ENCODE measurements around the gene EXOC3.
A peak's percentile ranks its signal among the peaks of the same experiment; 100 is the strongest.
"Not testable (repeated sequence)": the region's sequence is repeated elsewhere in the genome, so short reads cannot be mapped to it uniquely, and the experiment has no call there.

Gene EXOC3

DNA sequence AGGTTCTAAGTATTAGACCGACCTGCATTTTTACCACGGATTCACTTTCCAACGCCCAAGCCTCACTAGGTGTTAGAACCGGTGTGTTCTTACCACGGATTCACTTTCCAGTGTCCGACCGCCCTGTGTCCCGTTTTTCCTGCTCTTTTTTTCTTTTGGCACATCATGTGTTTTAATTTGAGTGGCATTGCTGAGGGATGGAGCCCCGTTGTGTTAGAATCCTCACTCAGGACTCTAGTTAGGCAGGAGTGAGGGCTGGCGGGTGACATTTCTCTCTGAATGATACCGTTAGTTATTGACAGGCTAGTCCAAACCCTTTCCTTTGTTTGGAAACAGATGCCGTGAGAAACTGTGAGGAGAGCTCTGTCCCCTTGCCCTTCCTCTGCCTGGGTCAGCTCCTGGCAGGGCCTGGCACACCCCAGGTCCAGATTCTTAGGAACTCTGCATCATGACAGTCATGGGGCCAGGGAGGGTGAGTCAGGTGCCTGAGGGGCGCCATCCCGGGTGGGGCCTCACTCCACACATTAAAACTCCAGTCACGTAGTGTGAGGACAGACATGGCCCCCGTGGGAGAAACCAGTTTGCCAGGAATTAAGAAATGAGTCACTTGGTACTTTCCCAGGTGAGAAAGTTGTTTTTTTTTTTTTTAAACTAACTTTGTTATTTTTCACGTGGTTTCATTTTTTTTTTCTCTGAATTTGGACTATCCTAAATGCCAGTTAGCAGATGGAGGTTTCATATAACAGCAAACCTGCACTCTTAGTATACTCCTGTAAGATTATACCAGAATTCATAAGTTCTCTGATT, 15.8 kb downstream of the EXOC3 start:
- DNase-seq, result peak; percentile 18

DNA sequence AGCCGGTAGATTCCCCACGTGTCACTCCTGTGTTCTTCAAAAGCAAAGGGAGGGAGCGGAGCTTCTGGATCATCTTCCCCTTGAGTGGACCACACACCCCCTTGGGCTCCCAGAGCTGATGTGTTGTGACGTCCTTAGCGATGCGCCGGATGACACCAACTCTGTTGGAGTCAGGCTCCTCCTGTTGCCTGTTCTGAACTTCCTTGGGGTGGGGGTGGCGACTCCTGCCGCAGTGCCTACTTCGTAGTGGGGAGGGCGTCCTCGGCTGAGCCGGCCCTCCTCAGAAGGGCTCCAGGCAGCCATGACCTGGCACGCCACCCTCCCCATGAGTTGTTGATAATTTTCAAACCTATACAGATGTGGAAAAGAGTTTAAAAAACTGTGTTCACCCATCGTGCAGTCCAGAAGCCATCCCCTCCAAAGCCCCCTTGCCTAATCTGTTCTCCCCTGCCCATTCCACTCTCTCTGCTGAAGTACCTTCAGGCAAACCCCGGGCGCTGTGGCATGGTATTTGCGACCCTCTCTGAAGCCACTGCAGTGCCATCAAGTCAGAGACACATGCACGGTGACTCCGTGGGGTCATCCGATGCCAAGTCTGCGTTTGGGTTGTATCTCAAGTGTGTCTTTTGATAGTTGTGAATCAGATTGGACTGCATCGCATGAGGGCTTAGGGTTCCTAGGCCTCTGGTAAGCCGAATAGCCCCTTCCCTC, 16.7 kb downstream of the EXOC3 start:
- DNase-seq, result no peak

DNA sequence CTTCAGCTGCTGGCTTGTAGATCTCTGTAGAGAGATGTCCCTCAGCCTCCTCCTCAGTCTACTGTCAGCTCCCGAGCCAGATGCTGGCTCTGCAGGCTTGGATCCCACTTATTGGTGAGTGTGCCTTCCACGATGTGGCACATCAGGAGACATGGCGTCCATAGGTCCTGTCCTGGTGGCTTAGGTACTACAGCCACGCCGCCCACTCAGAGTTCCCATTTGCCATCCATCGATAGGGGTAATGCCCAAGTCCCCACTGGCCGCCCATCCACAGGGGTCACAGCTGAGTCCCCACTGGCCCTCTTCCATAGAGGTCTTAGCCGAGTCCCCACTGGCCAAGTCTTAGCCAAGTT, 17.3 kb downstream of the EXOC3 start:
- no peak for DNase-seq

DNA sequence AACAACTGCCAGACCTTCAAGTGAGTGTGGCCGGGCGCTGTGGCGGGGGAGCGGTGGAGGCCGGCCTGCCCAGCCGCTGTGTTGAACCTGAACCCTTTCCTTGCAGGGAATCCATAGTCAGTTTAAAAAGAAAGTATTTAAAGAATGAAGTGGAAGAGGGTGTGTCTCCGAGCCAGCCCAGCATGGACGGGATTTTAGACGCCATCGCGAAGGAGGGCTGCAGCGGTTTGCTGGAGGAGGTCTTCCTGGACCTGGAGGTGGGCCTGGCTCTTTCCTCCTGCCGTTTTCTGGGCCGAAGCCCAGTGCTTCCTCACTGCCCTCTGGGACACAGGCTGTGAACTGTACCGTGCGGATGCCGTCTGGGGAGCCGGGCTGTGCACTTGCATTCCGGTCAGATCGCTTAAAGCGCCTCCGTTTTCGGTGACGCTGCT, 19.1 kb downstream of the EXOC3 start:
- no peak for DNase-seq

DNA sequence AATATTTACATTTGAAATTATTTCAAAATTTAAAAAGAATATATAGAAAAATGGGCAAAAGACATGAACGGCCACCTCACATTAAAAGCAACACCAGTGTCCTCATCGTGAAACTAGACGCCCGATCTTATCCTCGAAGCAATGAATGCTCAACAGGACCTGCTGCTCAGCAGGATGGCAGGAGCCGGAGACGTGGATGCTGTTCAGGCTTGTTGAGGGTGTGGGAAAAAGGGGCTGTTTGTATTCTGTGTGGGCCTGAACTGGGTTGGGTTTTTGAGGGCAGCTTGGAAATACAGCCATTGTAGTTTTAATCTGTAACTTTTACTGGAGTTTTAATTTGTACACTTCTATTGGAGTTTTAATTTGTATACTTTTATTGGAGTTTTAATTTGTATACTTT, 20.3 kb downstream of the EXOC3 start:
- no peak for DNase-seq

DNA sequence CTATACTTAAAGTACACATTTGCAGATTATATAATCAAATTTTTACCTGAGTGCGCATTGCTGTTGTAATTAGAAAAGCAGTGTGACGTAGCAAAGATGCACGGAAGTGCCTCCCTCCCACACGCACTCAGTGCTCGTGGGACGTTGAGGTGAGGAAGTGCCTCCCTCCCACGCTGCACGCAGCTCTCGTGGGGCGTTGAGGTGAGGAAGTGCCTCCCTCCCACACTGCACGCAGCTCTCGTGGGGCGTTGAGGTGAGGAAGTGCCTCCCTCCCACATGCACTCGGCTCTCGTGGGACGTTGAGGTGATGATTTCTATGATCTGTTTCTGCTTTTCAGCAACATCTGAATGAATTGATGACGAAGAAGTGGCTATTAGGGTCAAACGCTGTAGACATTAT, 21.0 kb downstream of the EXOC3 start:
- no peak for DNase-seq

DNA sequence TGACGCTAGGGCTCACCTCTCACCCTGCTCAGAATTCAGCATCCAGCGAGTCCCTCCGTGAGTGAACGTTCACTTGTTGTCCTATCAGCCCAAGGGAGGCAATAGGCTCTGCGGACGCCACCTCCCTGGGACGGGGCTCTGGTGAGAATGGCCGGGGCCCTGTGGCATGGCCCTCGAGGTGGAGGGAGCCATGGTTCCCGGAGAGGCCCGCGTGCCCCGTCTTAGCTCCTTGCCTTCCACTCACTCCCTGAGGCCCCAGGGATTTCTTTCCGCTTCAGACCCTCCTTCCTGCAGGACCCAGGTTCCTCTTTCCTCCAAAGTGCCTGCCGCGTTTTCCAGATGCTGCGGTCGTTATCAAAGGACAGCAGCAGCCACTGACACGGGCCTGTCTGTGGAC, 21.5 kb downstream of the EXOC3 start:
- DNase-seq, result no peak

DNA sequence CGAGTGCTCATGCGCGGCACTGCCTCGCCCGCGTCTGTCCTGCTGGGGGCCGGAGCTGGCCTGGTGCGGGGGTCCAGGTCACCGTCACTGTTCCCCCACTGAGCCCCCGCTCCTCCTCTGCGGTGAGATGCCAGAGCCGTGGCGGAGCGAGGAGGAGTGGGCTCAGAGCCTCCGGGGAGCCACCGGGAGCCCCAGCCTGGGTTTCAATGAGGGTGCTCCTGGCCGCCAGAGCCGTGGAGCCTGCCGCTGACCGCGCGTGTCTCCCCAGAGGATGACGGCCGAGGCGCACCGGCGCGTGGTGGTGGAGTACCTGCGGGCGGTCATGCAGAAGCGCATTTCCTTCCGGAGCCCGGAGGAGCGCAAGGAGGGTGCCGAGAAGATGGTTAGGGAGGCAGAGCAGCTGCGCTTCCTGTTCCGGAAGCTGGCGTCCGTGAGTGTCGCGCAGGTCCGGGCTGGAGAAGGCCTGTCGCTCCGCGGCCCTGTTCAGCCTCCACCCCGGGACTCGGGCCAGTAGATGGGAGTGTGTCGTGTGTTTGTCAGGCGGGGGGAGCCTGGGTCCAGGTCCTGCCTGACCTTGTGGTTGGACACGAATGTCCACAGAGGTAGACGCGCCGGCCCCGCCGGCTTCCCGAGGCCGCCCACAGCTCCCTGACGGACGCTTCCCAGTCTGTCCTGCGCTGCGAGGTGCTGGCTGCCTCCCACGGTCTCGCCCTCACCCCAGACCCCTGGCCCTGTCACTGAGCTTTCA, 22.0 kb downstream of the EXOC3 start:
- no peak for DNase-seq

DNA sequence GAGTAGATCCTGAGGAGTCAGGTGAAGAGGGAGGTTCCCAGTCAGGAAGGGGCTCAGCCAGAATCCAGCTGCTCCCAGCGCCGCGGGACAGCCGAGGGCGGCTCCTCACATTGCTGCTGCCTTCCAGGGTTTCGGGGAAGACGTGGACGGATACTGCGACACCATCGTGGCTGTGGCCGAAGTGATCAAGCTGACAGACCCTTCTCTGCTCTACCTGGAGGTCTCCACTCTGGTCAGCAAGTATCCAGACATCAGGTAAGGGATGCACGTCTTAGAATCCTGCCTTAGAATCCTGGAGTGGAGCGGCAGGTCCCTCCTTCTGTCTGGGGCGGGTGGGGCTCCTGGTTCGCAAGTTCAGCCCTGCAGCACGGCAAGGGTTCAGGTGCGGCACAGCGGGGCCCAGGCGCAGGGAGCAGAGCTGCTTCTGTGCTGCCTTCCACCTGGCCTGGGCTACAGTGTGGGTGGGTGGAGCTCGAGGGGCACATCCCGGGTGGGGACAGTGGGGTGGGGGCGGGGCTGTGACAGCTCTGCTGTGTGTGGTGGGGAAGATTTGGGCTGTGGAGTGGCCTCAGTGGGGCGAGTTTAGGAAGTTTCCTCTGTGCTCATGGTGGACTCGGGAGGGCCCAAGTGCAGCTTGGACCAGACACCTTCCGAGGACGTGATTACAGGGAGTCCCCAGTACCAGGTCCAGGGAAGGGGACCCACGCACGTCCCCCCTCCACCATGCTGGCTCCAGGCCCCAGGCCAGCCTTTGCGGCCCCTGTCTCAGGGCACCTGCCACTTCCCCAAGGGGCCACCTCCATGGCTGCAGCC, 22.8 kb downstream of the EXOC3 start:
- no peak for DNase-seq

DNA sequence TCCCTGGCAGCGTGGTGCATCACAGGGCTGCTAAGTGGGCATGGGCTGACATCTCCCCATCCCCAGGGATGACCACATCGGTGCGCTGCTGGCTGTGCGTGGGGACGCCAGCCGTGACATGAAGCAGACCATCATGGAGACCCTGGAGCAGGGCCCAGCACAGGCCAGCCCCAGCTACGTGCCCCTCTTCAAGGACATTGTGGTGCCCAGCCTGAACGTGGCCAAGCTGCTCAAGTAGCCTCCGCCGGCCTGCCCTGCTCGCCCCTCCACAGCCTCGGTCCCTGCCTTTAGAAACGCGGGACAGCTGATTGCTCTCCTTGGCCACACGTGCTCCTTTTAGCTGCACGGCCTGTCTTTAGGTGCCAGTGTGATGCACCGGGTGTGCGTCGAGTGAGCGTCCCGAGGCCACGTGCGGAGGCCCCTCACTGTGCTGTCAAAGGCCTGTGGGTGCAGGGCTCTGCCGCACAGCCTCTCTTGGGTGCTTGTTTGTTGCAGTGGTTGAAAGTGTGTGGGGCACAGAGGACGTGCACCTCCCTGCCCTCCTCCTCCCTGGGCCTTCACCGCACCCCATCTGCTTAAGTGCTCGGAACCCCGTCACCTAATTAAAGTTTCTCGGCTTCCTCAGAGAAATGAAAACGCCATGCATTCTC, 23.8 kb downstream of the EXOC3 start:
- DNase-seq, result no peak

DNA sequence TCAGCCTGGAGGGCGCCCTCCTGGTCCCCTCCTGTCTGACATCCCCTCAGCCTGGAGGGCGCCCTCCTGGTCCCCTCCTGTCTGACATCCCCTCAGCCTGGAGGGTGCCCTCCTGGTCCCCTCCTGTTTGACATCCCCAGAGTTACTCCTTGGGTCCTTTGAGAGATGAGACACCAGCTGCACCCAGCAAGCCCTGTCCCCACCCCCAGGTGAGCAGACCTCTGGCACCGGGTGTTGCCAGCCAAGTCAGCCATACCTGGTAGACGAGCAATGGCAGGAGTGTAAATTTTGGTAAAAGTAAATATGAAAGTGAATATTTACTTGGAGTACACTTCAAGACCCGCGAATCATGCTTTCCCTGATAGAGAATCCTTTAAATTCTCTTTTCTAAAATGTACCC, 25.4 kb downstream of the EXOC3 start:
- DNase-seq, result no peak

DNA sequence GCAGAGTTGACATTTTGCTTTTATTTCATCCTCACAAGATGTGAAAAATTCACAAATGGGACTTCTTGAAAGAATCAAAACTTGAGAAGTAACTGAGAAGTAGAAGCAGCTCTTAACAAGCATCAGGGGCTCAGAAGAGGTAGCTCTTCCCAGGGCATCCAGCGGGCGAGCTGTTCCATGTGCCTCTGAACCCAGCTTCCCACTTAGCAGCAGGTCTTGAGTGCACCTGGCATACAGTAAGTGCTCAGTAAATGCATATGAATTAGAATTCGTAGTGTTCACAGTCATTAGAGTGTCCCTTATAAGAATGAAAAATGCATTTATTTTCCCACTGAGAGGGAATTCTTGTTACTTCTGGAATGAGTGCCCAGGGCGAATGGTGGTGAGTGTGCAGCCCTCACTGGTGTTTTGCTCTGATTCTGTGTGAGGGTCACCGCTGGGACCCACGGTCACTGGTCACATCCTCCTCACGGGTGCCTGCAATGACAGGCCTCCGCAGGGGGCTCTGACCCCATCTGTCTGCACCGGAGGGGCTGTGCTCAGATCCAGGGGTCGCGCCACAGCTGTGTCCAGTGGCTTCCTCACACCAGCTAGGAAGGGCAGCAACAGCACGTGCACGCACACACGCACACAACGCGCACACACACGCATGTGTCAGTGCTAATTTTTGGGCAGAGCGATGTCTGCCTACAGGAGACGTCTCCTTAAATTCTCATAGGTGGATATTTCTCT, 26.9 kb downstream of the EXOC3 start:
- no peak for DNase-seq

DNA sequence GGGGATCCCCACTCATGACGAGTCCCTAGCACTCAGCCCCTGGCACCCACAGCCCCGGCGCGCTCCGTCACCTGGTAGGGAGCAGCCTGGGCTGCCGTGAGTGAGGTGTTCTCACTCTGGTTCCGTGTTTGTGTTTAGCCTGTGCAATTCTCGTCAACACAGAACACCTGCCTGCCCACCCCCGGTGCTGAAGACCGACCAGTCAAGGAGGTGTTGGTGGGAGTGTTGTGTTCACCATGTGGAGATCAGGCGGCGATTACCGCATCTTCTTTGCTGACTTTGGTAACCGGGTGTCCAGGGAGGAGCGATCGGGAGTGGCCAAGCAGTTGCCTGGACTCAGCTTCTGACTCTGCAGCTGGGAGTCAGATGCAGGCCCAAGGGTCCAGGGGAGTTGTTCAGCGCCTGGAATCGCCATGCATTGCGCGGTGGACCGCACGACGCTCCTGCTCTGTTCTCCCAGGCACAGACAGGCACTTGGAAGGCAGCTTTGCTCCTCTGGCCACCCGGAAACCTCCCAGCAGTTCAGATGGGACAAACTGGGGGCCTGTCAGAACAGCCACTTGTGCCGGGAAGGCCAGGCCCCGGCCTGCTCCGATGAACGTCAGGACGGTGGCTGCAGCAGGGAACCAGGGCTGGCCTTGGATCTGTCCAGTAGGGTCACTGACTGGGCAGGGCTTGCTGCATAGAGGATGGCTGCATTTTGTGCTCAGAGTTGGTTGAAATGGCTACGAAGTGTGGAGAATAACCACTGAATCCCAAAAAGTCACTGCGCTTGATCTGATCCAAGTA, 28.2 kb downstream of the EXOC3 start:
- DNase-seq, result no peak

DNA sequence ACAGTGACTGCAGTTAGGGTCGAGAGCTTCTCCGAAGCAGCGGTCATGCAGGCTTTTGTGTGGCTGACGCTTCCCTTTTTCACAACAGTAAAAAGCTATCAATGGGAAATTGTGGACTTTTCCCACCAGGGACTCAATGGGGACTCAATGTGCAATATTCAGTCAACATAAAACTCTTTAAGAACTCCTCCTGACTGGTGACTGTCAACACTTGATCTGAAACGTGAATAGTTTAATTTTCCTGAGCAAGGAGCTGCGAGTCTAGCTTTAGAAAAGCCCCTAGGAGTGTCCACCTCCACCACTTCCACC, 28.7 kb downstream of the EXOC3 start:
- DNase-seq, result no peak

DNA sequence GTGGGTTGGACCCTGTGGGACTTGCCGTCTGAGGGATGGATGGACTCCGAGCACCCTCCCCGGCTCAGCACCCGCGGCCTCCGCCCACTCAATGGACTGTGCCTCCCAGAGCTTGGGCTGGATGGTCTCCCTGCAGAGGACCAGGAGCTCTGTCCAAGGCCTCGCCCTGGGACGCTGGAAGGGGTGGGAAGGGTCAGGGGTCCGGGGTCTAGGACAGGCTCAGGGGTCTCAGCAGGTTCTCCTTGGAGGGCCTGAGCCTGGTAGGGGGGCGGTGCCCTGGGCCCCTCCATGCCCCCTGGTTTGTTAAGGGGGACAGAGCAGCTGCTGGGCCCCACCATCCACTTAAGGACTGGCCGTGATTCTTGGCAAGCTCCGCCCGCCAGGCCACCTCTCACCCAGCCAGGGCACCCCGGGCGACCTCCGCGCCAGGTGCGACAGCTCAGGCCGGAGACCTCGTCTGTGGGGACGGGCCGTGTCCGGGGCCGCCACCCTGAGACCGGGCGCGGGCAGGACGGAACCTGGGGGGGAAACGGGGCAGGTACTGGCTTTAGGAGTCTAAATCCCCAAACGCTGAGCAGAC, 29.2 kb downstream of the EXOC3 start:
- peak; percentile 17 for DNase-seq

DNA sequence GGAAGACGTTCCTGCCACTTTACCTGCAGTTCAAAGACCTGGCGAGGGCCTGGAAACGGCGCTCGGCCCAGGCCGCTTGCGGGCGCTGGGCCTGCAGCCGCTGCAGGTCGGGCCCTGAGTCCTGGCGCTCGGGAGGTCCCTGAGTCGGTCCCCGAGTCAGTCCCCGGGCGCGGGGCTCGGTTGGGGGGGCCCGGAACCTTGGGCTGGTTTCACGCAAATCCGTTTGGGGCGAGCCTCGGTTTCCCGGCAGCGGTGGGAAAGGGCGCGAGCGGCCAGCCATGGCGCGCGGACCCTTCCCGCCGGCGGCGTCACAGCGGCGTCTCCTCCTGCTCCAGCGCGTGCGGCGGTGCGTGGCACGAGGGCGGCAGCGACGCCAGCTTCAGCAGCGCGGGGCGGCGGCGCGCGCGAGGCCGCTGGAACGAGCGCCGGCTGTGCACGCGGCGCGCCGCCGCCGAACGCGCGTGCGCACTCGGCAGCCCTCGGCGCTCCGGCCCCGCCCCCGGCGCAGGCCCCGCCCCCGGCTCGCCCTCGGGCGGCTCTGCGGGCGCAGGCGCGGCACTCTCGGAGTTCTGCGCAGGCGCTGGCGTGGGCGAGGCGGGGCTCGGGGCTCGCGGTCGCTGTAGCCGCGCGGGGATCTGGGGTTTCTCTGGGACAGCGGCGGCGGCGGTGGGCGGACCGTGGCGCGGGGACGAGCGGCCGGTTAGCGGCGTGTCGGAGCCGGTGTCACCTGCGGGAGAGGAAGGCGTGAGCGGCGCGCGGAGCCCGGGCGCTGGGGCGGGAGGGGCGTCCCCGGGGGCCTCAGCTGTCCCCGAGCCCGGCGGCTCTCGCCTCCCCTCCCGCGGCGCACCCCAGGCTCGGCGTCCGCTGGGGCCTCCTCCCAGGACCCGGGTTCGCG, 29.9 kb downstream of the EXOC3 start:
- peak; percentile 94 for DNase-seq

DNA sequence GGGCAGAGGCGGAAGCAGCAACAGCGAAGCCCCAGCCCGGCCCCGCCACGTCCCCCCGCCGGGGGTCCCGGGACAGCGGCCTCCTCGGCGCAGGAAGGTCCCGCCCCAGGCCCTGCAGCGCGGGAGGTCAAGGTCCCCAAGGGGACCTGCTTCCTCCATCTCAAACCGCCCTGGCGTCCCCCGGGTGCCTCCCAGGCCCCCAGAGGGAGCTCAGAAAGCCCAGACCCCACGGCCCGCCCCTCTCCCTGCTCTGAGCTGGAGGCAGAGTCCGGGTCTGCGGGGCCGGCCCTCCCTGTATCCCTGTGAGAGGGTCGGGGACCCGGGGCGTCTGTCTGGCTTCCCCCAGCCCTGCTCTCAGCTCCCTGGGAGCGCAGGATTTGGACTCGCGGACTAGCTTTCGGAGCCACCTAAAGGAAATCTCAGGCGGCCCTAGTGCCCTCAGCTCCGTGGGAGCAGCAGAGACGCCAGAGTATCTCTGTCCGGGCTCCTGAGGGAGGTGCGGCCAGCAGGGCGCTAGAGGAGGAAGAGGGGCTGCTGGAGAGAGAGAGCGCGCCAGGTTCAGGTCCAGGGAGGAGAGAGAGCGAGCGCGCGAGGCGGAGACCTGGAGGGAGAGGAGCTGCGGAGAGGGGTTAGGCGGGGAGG, 30.7 kb downstream of the EXOC3 start:
- DNase-seq, result peak; percentile 74

DNA sequence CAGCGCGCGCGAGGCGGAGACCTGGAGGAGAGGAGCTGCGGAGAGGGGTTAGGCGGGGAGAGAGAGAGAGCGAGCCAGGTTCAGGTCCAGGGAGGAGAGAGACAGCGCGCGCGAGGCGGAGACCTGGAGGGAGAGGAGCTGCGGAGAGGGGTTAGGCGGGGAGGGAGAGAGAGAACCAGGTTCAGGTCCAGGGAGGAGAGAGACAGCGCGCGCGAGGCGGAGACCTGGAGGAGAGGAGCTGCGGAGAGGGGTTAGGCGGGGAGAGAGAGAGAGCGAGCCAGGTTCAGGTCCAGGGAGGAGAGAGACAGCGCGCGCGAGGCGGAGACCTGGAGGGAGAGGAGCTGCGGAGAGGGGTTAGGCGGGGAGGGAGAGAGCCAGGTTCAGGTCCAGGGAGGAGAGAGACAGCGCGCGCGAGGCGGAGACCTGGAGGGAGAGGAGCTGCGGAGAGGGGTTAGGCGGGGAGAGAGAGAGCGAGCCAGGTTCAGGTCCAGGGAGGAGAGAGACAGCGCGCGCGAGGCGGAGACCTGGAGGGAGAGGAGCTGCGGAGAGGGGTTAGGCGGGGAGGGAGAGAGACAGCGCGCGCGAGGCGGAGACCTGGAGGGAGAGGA, 31.4 kb downstream of the EXOC3 start:
- not testable (repeated sequence) for DNase-seq
